HepG2 (cell line): ENCODE measurements around the gene ERMARD.

ENCODE experiments used
- JUND ChIP-seq: sonication (generic); formaldehyde crosslinking; IDR thresholded peaks from 2 replicates; pipeline ENCODE4 v1.8.0; 2022; ENCODE audit warnings: mild to moderate bottlenecking, missing genetic modification reagents
- KLF9 ChIP-seq: IDR thresholded peaks from 2 replicates; pipeline ENCODE4 v1.6.1; 2016; ENCODE audit warnings: low read depth
- MAFK ChIP-seq, 2 experiments: IDR thresholded peaks in 1 of 2; conservative IDR thresholded peaks in 1 of 2; 2 replicates each; pipeline ENCODE4 v1.6.1; 2011; ENCODE audit warnings: improper control_type of control experiment in 2 of 2, low read length in 2 of 2
- ZNF331 ChIP-seq: sonication (generic); formaldehyde crosslinking; IDR thresholded peaks from 2 replicates; pipeline ENCODE4 v1.4.0; 2020; ENCODE audit warnings: missing genetic modification reagents
- TF ChIP-seq, protein P1 (sequence below): sonication (generic); formaldehyde crosslinking; IDR thresholded peaks from 2 replicates; pipeline ENCODE4 v1.4.0; 2020; ENCODE audit warnings: low read depth, mild to moderate bottlenecking, missing genetic modification reagents

DNA sequence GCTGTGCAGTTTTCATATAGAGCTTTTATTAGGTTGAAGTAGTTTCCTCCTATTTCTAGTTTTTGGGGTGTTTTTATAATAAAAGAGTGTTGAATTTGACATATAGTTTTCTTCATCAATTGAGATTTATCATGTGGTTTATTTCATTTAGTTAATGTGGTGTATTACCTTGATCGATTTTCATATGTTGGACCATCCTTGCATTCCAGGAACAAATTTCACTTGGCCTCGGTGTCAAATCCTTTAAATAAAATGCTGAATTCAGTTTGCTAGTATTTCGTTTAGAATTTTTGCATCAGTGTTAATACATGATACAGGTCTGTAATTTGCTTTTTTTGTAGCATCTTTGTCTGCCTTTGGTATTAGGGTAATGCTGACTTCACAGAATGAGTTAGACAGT, 6.0 kb upstream of the ERMARD start:
- TF ChIP-seq JUND (CRISPR knock-in tag) (no peak), ZNF331 (no peak), MAFK (conservative IDR thresholded peaks at IDR 0.05 in 1 of 2, IDR thresholded peaks at IDR 0.05 in 1 of 2; ENCODE audit: low read length in 2 of 2) (0 out of 4 replicates have a peak, but pooled peaks of 1 of the 2 experiments have one; percentile 16), KLF9 (CRISPR knock-in tag) (no peak)
- TF ChIP-seq, protein P1, sequence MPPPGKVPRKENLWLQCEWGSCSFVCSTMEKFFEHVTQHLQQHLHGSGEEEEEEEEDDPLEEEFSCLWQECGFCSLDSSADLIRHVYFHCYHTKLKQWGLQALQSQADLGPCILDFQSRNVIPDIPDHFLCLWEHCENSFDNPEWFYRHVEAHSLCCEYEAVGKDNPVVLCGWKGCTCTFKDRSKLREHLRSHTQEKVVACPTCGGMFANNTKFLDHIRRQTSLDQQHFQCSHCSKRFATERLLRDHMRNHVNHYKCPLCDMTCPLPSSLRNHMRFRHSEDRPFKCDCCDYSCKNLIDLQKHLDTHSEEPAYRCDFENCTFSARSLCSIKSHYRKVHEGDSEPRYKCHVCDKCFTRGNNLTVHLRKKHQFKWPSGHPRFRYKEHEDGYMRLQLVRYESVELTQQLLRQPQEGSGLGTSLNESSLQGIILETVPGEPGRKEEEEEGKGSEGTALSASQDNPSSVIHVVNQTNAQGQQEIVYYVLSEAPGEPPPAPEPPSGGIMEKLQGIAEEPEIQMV (CRISPR knock-in tag) = no peak
